ENCODE measurements around the gene AKAP6. TPM values are rescaled to one million over a fixed set of nuclear protein-coding genes. Genes with fewer than 3 reads are reported as not detected.

Gene AKAP6
- total RNA-seq, 1 experiment from 2014 or later, result 1.1 TPM

- no peaks in the 10 kb centered on the region for H3K79me1 ChIP-seq (ENCODE audit: insufficient read depth, low read depth, low read length, poor library complexity, severe bottlenecking)
- H3K27ac Mint-ChIP-seq, result 0 out of 7 replicates have a peak overlapping the region, but pooled peaks of 1 of the 3 experiments have one; percentile 49
- no CpG with 5 or more reads among the region's 2 CpGs for WGBS (ENCODE audit: extremely low coverage, insufficient read length, low lambda C conversion rate)
These were observed 351.0 kb downstream of the AKAP6 start for GRCh38 chr14:32679927-32680612.

More at GRCh38 chr14:32679927-32680612, 351.0 kb downstream of the AKAP6 start:
- Mint-ChIP-seq H3K4me1 (peaks cover 0 to 3% of the 10 kb centered on the region in 2 experiments; a peak in 1 of 4 replicates), H3K4me3 (no peak overlapping the region), H3K36me3 (ENCODE audit: insufficient read depth in 1 of 3, low read depth in 3 of 3) (no peaks in the 10 kb centered on the region), H3K9me3 (no peaks in the 10 kb centered on the region), H3K27me3 (ENCODE audit: low read depth) (no peaks in the 10 kb centered on the region)
- Histone ChIP-seq H3K4me2 (ENCODE audit: insufficient read depth, insufficient read length, low read length) (no peak overlapping the region), H3K4ac (ENCODE audit: low read depth, low read length) (no peak overlapping the region), H2BK15ac (ENCODE audit: low read depth, low read length) (no peak overlapping the region), H3T11ph (ENCODE audit: low read length) (no peak overlapping the region), H2AK5ac (ENCODE audit: insufficient read length, low read length) (no peak overlapping the region), H2BK20ac (ENCODE audit: low read depth, low read length, poor library complexity, severe bottlenecking) (no peak overlapping the region), H3K27ac (ENCODE audit: insufficient read length, low read depth, low read length) (no peak overlapping the region), H4K91ac (ENCODE audit: insufficient read length, low read depth, low read length) (no peak overlapping the region), H4K5ac (ENCODE audit: insufficient read length, low read depth, low read length) (no peak overlapping the region), H3K23me2 (ENCODE audit: insufficient read length, low read depth, low read length, poor library complexity, severe bottlenecking) (no peaks in the 10 kb centered on the region), H3K18ac (ENCODE audit: insufficient read length, low read depth, low read length) (no peak overlapping the region), H4K20me1 (ENCODE audit: control insufficient read depth, insufficient read depth, insufficient read length) (no peaks in the 10 kb centered on the region), H3K79me2 (ENCODE audit: insufficient read depth, low read length) (no peaks in the 10 kb centered on the region), H2BK120ac (ENCODE audit: low read depth, low read length, poor library complexity, severe bottlenecking) (no peak overlapping the region), H3K23ac (ENCODE audit: insufficient read length, low read depth, low read length) (no peak overlapping the region), H2AFZ (ENCODE audit: low read length) (no peak overlapping the region), H4K8ac (replicated peaks; ENCODE audit: insufficient read length, low read depth, low read length) (no peak overlapping the region), H3K56ac (ENCODE audit: insufficient read length, low read depth, low read length) (no peak overlapping the region), H2BK5ac (ENCODE audit: insufficient read length, low read length) (no peak overlapping the region), H3K14ac (ENCODE audit: insufficient read depth, low read length) (no peak overlapping the region), H3K9me3 (ENCODE audit: control insufficient read depth, low read depth, low read length) (no peaks in the 10 kb centered on the region), H3K9ac (ENCODE audit: extremely low read depth, insufficient read length, low read length) (no peak overlapping the region), H3K4me1 (ENCODE audit: insufficient read depth, low read length) (no peaks in the 10 kb centered on the region), H2BK12ac (ENCODE audit: insufficient read length, low read depth, low read length) (no peak overlapping the region), H3K27me3 (ENCODE audit: insufficient read depth, low read length) (no peaks in the 10 kb centered on the region)
- no peak for TF ChIP-seq CTCF (conservative IDR thresholded peaks at IDR 0.05)
- no peak for DNase-seq

Data from H9 (cell line).